ENCODE data around the gene SGCD. TPM values are rescaled to one million over a fixed set of nuclear protein-coding genes. Genes with fewer than 3 reads are reported as not detected.

Gene SGCD
- polyA plus RNA-seq, 1 donor (not counting 4 experiments of a cell fraction or from before 2014, with no cell fraction given), result not detected

DNA sequence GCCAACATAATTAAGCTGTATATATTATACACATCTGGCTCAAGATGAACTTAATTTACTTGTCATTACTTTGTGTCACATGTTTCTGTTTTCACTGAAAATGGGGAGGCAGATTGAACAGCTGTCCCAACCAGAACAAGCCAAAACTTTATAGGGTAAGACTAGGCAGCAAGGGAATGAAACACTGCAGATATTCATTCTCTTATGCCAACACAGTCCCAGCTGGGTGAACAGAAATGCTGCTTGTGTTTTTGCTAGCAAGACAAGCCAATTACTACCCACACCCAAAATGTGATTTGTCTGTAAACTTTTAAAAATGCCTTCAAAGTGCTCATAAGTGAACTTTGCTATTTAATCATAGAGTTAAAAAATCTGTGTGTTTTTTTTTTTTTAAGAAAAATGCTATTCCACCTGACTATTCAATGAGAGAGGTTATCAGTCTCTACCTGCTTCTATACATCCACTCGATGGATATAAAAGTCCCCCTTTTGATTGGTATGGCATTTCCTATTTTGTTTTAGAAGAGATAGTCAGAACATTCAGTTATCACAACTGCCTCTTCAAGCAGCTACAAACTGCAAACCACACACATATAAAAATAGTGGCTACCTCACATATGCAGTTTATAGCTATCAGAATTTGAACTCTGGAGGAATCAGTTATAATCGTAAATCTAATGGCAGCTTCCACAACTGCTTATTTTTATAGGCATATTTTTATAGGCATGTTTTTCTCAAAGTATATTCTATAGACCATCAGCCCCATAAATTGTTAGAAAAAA is 431.2 kb downstream of the SGCD start:
- no peak overlapping the region for H2AFZ ChIP-seq (ENCODE audit: control insufficient read depth, low read length)
- dilution Hi-C loops (cut with MboI; ENCODE audit: extremely low pct_ligation_motif_present, low sequenced_read_pairs), result no loop called here

DNA sequence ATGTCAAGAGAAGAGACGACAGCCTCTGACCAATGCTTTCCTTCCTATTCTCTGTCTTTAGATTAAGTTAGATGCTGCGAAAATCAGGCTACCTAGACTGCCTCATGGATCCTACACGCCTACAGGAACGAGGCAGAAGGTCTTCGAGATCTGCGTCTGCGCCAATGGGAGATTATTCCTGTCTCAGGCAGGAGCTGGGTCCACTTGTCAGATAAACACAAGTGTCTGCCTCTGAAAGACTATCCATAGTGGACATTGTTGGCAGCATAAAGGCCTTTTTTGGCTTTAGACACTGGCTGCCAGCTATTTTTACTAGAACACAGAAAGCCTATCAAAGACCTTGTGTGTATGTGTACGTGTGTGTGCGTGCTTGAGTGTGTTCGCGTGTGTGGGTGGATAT is 432.2 kb downstream of the SGCD start:
- TF ChIP-seq, protein P1, sequence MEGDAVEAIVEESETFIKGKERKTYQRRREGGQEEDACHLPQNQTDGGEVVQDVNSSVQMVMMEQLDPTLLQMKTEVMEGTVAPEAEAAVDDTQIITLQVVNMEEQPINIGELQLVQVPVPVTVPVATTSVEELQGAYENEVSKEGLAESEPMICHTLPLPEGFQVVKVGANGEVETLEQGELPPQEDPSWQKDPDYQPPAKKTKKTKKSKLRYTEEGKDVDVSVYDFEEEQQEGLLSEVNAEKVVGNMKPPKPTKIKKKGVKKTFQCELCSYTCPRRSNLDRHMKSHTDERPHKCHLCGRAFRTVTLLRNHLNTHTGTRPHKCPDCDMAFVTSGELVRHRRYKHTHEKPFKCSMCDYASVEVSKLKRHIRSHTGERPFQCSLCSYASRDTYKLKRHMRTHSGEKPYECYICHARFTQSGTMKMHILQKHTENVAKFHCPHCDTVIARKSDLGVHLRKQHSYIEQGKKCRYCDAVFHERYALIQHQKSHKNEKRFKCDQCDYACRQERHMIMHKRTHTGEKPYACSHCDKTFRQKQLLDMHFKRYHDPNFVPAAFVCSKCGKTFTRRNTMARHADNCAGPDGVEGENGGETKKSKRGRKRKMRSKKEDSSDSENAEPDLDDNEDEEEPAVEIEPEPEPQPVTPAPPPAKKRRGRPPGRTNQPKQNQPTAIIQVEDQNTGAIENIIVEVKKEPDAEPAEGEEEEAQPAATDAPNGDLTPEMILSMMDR (optimal IDR thresholded peaks at IDR 0.05 in 1 of 3, IDR thresholded peaks at IDR 0.05 in 1 of 3, conservative IDR thresholded peaks at IDR 0.05 in 1 of 3; ENCODE audit: extremely low read depth in 1 of 3, insufficient read depth in 2 of 3, low read length in 3 of 3), result no peak
- Histone ChIP-seq H2AFZ (ENCODE audit: control insufficient read depth, low read length) (no peak overlapping the region), H3K36me3 (ENCODE audit: control insufficient read depth in 2 of 2, extremely low read depth in 1 of 2, insufficient read depth in 2 of 2, low read length in 2 of 2) (no peaks in the 10 kb centered on the region), H3K9ac (ENCODE audit: control insufficient read depth, extremely low read depth, insufficient read depth, low read length) (no peak overlapping the region), H3K4me1 (ENCODE audit: control insufficient read depth, extremely low read depth, insufficient read depth, low read length) (no peaks in the 10 kb centered on the region), H3K4me2 (ENCODE audit: control insufficient read depth, extremely low read depth, insufficient read depth, low read depth, low read length) (no peak overlapping the region), H3K79me2 (ENCODE audit: control insufficient read depth, insufficient read depth, low read length) (no peaks in the 10 kb centered on the region), H3K27ac (ENCODE audit: control insufficient read depth, insufficient read depth, low read length) (no peak overlapping the region), H3K27me3 (ENCODE audit: control insufficient read depth, extremely low read depth, insufficient read depth, low read length) (no peaks in the 10 kb centered on the region), H4K20me1 (ENCODE audit: control insufficient read depth, extremely low read depth, insufficient read depth, low read length) (no peaks in the 10 kb centered on the region), H3K4me3 (ENCODE audit: control insufficient read depth in 2 of 3, extremely low read depth in 1 of 3, insufficient read depth in 2 of 3, low read depth in 1 of 3, low read length in 3 of 3) (no peak overlapping the region), H3K9me3 (ENCODE audit: control insufficient read depth, low read depth, low read length) (no peaks in the 10 kb centered on the region), H3K9me1 (ENCODE audit: control insufficient read depth, extremely low read depth, insufficient read depth, low read length) (no peaks in the 10 kb centered on the region)
- FAIRE-seq (no peak), DNase-seq (ENCODE audit: low read depth, low spot score) (no peak)
- dilution Hi-C loops (cut with MboI; ENCODE audit: extremely low pct_ligation_motif_present, low sequenced_read_pairs), result no loop called here

More for the DNA sequence above, 431.2 kb downstream of the SGCD start:
- DNase-seq (ENCODE audit: low read depth, low spot score) (no peak), FAIRE-seq (no peak)
- Histone ChIP-seq H3K27ac (ENCODE audit: control insufficient read depth, insufficient read depth, low read length) (no peak overlapping the region), H3K9me3 (ENCODE audit: control insufficient read depth, low read depth, low read length) (no peaks in the 10 kb centered on the region), H3K4me3 (ENCODE audit: control insufficient read depth in 2 of 3, extremely low read depth in 1 of 3, insufficient read depth in 2 of 3, low read depth in 1 of 3, low read length in 3 of 3) (no peak overlapping the region), H3K4me2 (ENCODE audit: control insufficient read depth, extremely low read depth, insufficient read depth, low read depth, low read length) (no peak overlapping the region), H3K79me2 (ENCODE audit: control insufficient read depth, insufficient read depth, low read length) (no peaks in the 10 kb centered on the region), H3K9ac (ENCODE audit: control insufficient read depth, extremely low read depth, insufficient read depth, low read length) (no peak overlapping the region), H3K27me3 (ENCODE audit: control insufficient read depth, extremely low read depth, insufficient read depth, low read length) (no peaks in the 10 kb centered on the region), H4K20me1 (ENCODE audit: control insufficient read depth, extremely low read depth, insufficient read depth, low read length) (no peaks in the 10 kb centered on the region), H3K9me1 (ENCODE audit: control insufficient read depth, extremely low read depth, insufficient read depth, low read length) (no peaks in the 10 kb centered on the region), H3K4me1 (ENCODE audit: control insufficient read depth, extremely low read depth, insufficient read depth, low read length) (no peaks in the 10 kb centered on the region), H3K36me3 (ENCODE audit: control insufficient read depth in 2 of 2, extremely low read depth in 1 of 2, insufficient read depth in 2 of 2, low read length in 2 of 2) (no peaks in the 10 kb centered on the region)
- TF ChIP-seq, protein P1 (optimal IDR thresholded peaks at IDR 0.05 in 1 of 3, IDR thresholded peaks at IDR 0.05 in 1 of 3, conservative IDR thresholded peaks at IDR 0.05 in 1 of 3; ENCODE audit: extremely low read depth in 1 of 3, insufficient read depth in 2 of 3, low read length in 3 of 3), result no peak
- no peak for TF ChIP-seq EZH2 (IDR thresholded peaks at IDR 0.05; ENCODE audit: low read length)
